ENCODE measurements around the gene ICE2. TPM values are rescaled to one million over a fixed set of nuclear protein-coding genes. Genes with fewer than 3 reads are reported as not detected.

The ICE2 gene
- 10 to 100 TPM; 66.0 to 71.3 TPM for total RNA-seq

GRCh38 chr15:60478566-60479360, at the start of gene ICE2:
Gene ICE2, minus strand, starts transcription at chr15:60479142. Its CDS starts 1,165 bp downstream, at chr15:60477977.
- peaks cover 15% of the 10 kb centered on the region for H3K36me3 Mint-ChIP-seq
- no peaks in the 10 kb centered on the region for H3K27me3 Mint-ChIP-seq
- H3K27ac Mint-ChIP-seq, result peak within 1 kb of the TSS; percentile 98
- intact Hi-C loops (cut with micrococcal nuclease), result loop anchor here (1.0 to 10.0 kb wide), 8 partner anchors 30 to 576 kb away; no protein-coding TSS in a partner anchor
- H3K4me3 Mint-ChIP-seq, result peak within 1 kb of the TSS; percentile 99
- no peaks in the 10 kb centered on the region for H3K9me3 Mint-ChIP-seq
- DNase-seq, result peak; percentile 98
- CTCF ChIA-PET, result interaction anchor here (0.6 to 1.4 kb wide), 9 partner anchors 28 to 133 kb away, joined by 3 to 8 read pairs (median 3); no protein-coding TSS in a partner anchor
- POLR2A ChIA-PET, result interaction anchor here (0.6 to 1.1 kb wide), 4 partner anchors 31 to 80 kb away, joined by 3 to 5 read pairs (median 4); partner anchors contain the start of gene ANXA2
- peaks cover 55% of the 10 kb centered on the region for H3K4me1 Mint-ChIP-seq (ENCODE audit: low read depth)

GRCh38 chr15:60528530-60528929, 49.6 kb upstream of the ICE2 start:
- peaks cover 84% of the 10 kb centered on the region for H3K4me1 Mint-ChIP-seq (ENCODE audit: low read depth)
- peak overlapping the region; percentile 86 for H3K27ac Mint-ChIP-seq
- no peaks in the 10 kb centered on the region for H3K9me3 Mint-ChIP-seq
- no peak for DNase-seq
- intact Hi-C loops (cut with micrococcal nuclease), result loop anchor here (1.0 kb wide), 2 partner anchors 12 to 23 kb away; no protein-coding TSS in a partner anchor
- H3K36me3 Mint-ChIP-seq, result peaks cover 41% of the 10 kb centered on the region
- H3K27me3 Mint-ChIP-seq, result no peaks in the 10 kb centered on the region
- POLR2A ChIA-PET, result interaction anchor here (1.1 kb wide), 1 partner anchor 12 kb away, joined by 5 read pairs; no protein-coding TSS in a partner anchor
- CTCF ChIA-PET, result interaction anchor here (0.6 to 3.4 kb wide), 6 partner anchors 8 to 169 kb away, joined by 3 to 18 read pairs (median 4); no protein-coding TSS in a partner anchor
- H3K4me3 Mint-ChIP-seq, result no peak overlapping the region

GRCh38 chr15:60527456-60527855, 48.5 kb upstream of the ICE2 start:
- POLR2A ChIA-PET, result no interaction called here
- Mint-ChIP-seq H3K9me3 (no peaks in the 10 kb centered on the region), H3K4me1 (ENCODE audit: low read depth) (peaks cover 77% of the 10 kb centered on the region), H3K27ac (peak overlapping the region; percentile 75), H3K36me3 (peaks cover 44% of the 10 kb centered on the region), H3K4me3 (no peak overlapping the region), H3K27me3 (no peaks in the 10 kb centered on the region)
- DNase-seq, result no peak
- intact Hi-C loops (cut with micrococcal nuclease), result no loop called here
- CTCF ChIA-PET, result interaction anchor here (1.9 to 3.4 kb wide), 3 partner anchors 10 to 405 kb away, joined by 8 to 18 read pairs (median 11); no protein-coding TSS in a partner anchor

- Mint-ChIP-seq H3K4me1 (ENCODE audit: low read depth) (peaks cover 73% of the 10 kb centered on the region), H3K27ac (peak overlapping the region; percentile 75), H3K4me3 (no peak overlapping the region), H3K27me3 (no peaks in the 10 kb centered on the region), H3K36me3 (peaks cover 51% of the 10 kb centered on the region), H3K9me3 (no peaks in the 10 kb centered on the region)
- ChIA-PET CTCF (interaction anchor here (0.9 to 3.4 kb wide), 9 partner anchors 11 to 406 kb away, joined by 3 to 18 read pairs (median 4); no protein-coding TSS in a partner anchor), POLR2A (interaction anchor here (1.0 to 1.2 kb wide), 4 partner anchors 14 to 48 kb away, joined by 3 to 5 read pairs (median 3); no protein-coding TSS in a partner anchor)
- peak; percentile 47 for DNase-seq
- intact Hi-C loops (cut with micrococcal nuclease), result no loop called here
Measured at GRCh38 chr15:60526127-60526616, 47.2 kb upstream of the ICE2 start.

- POLR2A ChIA-PET, result interaction anchor here (1.1 to 1.2 kb wide), 2 partner anchors 15 to 29 kb away, joined by 3 to 5 read pairs; no protein-coding TSS in a partner anchor
- Mint-ChIP-seq H3K9me3 (no peaks in the 10 kb centered on the region), H3K4me3 (no peak overlapping the region), H3K27ac (peak overlapping the region; percentile 62), H3K27me3 (no peaks in the 10 kb centered on the region), H3K36me3 (peaks cover 51% of the 10 kb centered on the region), H3K4me1 (ENCODE audit: low read depth) (peaks cover 73% of the 10 kb centered on the region)
- CTCF ChIA-PET, result interaction anchor here (0.9 to 2.0 kb wide), 6 partner anchors 17 to 407 kb away, joined by 3 to 11 read pairs (median 4); no protein-coding TSS in a partner anchor
- intact Hi-C loops (cut with micrococcal nuclease), result no loop called here
- no peak for DNase-seq
Measured at GRCh38 chr15:60525341-60526039, 46.5 kb upstream of the ICE2 start.

- Mint-ChIP-seq H3K36me3 (peaks cover 49% of the 10 kb centered on the region), H3K4me1 (ENCODE audit: low read depth) (peaks cover 76% of the 10 kb centered on the region), H3K4me3 (no peak overlapping the region), H3K27ac (no peak overlapping the region), H3K9me3 (no peaks in the 10 kb centered on the region), H3K27me3 (no peaks in the 10 kb centered on the region)
- POLR2A ChIA-PET, result no interaction called here
- DNase-seq, result no peak
- CTCF ChIA-PET, result interaction anchor here (0.7 to 7.4 kb wide), 6 partner anchors 15 to 409 kb away, joined by 3 to 196 read pairs (median 4); no protein-coding TSS in a partner anchor
- intact Hi-C loops (cut with micrococcal nuclease), result loop anchor here (5.0 kb wide), 1 partner anchor 59 kb away; no protein-coding TSS in a partner anchor
Measured at GRCh38 chr15:60523056-60523455, 44.1 kb upstream of the ICE2 start.

GRCh38 chr15:60520825-60521368, 42.0 kb upstream of the ICE2 start:
- peaks cover 60% of the 10 kb centered on the region for H3K4me1 Mint-ChIP-seq (ENCODE audit: low read depth)
- no peaks in the 10 kb centered on the region for H3K27me3 Mint-ChIP-seq
- ChIA-PET POLR2A (interaction anchor here (0.6 to 3.0 kb wide), 13 partner anchors 9 to 833 kb away, joined by 3 to 21 read pairs (median 5); partner anchors contain the start of gene ANXA2), CTCF (interaction anchor here (0.7 to 7.4 kb wide), 57 partner anchors 8 to 1313 kb away, joined by 3 to 196 read pairs (median 5); no protein-coding TSS in a partner anchor)
- peaks cover 35% of the 10 kb centered on the region for H3K36me3 Mint-ChIP-seq
- intact Hi-C loops (cut with micrococcal nuclease), result loop anchor here (1.0 to 5.0 kb wide), 6 partner anchors 13 to 162 kb away; partner anchors contain the start of gene ICE2
- DNase-seq, result peak; percentile 88
- H3K9me3 Mint-ChIP-seq, result no peaks in the 10 kb centered on the region
- H3K4me3 Mint-ChIP-seq, result peak overlapping the region; percentile 20
- peak overlapping the region; percentile 56 for H3K27ac Mint-ChIP-seq

GRCh38 chr15:60520013-60520824, 41.3 kb upstream of the ICE2 start:
- peaks cover 29% of the 10 kb centered on the region for H3K36me3 Mint-ChIP-seq
- intact Hi-C loops (cut with micrococcal nuclease), result loop anchor here (1.0 to 5.0 kb wide), 6 partner anchors 12 to 161 kb away; partner anchors contain the start of gene ICE2

GRCh38 chr15:60519218-60519617, 40.3 kb upstream of the ICE2 start:
- ChIA-PET POLR2A (interaction anchor here (1.1 to 3.0 kb wide), 3 partner anchors 21 to 61 kb away, joined by 3 to 21 read pairs (median 9); no protein-coding TSS in a partner anchor), CTCF (interaction anchor here (0.9 to 7.4 kb wide), 12 partner anchors 11 to 424 kb away, joined by 3 to 196 read pairs (median 20); no protein-coding TSS in a partner anchor)
- intact Hi-C loops (cut with micrococcal nuclease), result no loop called here
- no peak overlapping the region for H3K4me3 Mint-ChIP-seq
- H3K9me3 Mint-ChIP-seq, result no peaks in the 10 kb centered on the region
- H3K4me1 Mint-ChIP-seq (ENCODE audit: low read depth), result peaks cover 45% of the 10 kb centered on the region
- H3K27ac Mint-ChIP-seq, result peak overlapping the region; percentile 56
- DNase-seq, result no peak
- no peaks in the 10 kb centered on the region for H3K27me3 Mint-ChIP-seq
- peaks cover 33% of the 10 kb centered on the region for H3K36me3 Mint-ChIP-seq

More at GRCh38 chr15:60520013-60520824, 41.3 kb upstream of the ICE2 start:
- Mint-ChIP-seq H3K4me3 (peak overlapping the region; percentile 20), H3K9me3 (no peaks in the 10 kb centered on the region), H3K27me3 (no peaks in the 10 kb centered on the region), H3K4me1 (ENCODE audit: low read depth) (peaks cover 54% of the 10 kb centered on the region), H3K27ac (peak overlapping the region; percentile 56)
- ChIA-PET POLR2A (interaction anchor here (0.6 to 3.0 kb wide), 15 partner anchors 9 to 832 kb away, joined by 3 to 21 read pairs (median 5); partner anchors contain the start of gene ANXA2), CTCF (interaction anchor here (0.7 to 7.4 kb wide), 60 partner anchors 9 to 1314 kb away, joined by 3 to 196 read pairs (median 5); no protein-coding TSS in a partner anchor)
- DNase-seq, result no peak

- ChIA-PET CTCF (interaction anchor here (3.7 to 7.4 kb wide), 2 partner anchors 11 to 158 kb away, joined by 100 to 196 read pairs; no protein-coding TSS in a partner anchor), POLR2A (no interaction called here)
- intact Hi-C loops (cut with micrococcal nuclease), result no loop called here
- H3K9me3 Mint-ChIP-seq, result no peaks in the 10 kb centered on the region
- H3K4me3 Mint-ChIP-seq, result no peak overlapping the region
- no peaks in the 10 kb centered on the region for H3K27me3 Mint-ChIP-seq
- no peak overlapping the region for H3K27ac Mint-ChIP-seq
- no peak for DNase-seq
- peaks cover 36% of the 10 kb centered on the region for H3K36me3 Mint-ChIP-seq
- peaks cover 40% of the 10 kb centered on the region for H3K4me1 Mint-ChIP-seq (ENCODE audit: low read depth)
Measured at GRCh38 chr15:60518511-60518910, 39.6 kb upstream of the ICE2 start.

Data from activated CD4-positive, alpha-beta memory T cell treated with anti-CD3 and anti-CD28 coated beads for 36 hours (primary cell).